HEK293 (cell line): ENCODE measurements around the gene HS6ST3.

Experiments used
- CTCF ChIA-PET: fragments of 350-600 bp; formaldehyde crosslinking; extraction: SDS; loops from one replicate; lab custom pipeline; 2021; ENCODE audit warnings: antibody characterized with exemption; lab: Yijun Ruan, JAX
- POLR2A ChIA-PET: fragments of 300-600 bp; formaldehyde crosslinking; extraction: SDS; loops from one replicate; lab custom pipeline; 2020; ENCODE audit warnings: antibody characterized with exemption, inconsistent platforms; lab: Yijun Ruan, JAX
- H3K27ac ChIP-seq: fragments of 200-500 bp; sonication (Bioruptor generic); 2 replicates; pipeline ENCODE4 v1.5.1; 2014; ENCODE audit warnings: low read depth, low read length, control low read depth, inconsistent platforms; ENCODE audit errors: extremely low read depth
- H3K36me3 ChIP-seq, 2 experiments: fragments of 200-500 bp in 1 of 2; sonication (Bioruptor generic) in 1 of 2; 1 replicate in 1 of 2; 2 replicates in 1 of 2; pipeline ENCODE4 v1.5.1; 2014 to 2017; ENCODE audit warnings: inconsistent platforms in 2 of 2, low read length in 2 of 2; ENCODE audit not compliant: control insufficient read depth in 2 of 2, insufficient read depth in 1 of 2
- H3K4me1 ChIP-seq: fragments of 200-500 bp; sonication (Bioruptor generic); 2 replicates; pipeline ENCODE4 v1.5.1; 2014; ENCODE audit warnings: mild to moderate bottlenecking, low read length, inconsistent platforms; ENCODE audit not compliant: control insufficient read depth, insufficient read depth
- H3K4me3 ChIP-seq: 2 replicates; pipeline ENCODE4 v1.5.1; 2011; ENCODE audit warnings: low read depth, mild to moderate bottlenecking, control low read depth, low read length, moderate library complexity
- H3K9me3 ChIP-seq: fragments of 200-500 bp; sonication (Bioruptor generic); 2 replicates; pipeline ENCODE4 v1.5.1; 2014; ENCODE audit warnings: low read depth, low read length, inconsistent platforms; ENCODE audit not compliant: control insufficient read depth, insufficient read depth
- EGR2 ChIP-seq: fragments of 450-650 bp; formaldehyde crosslinking; IDR thresholded peaks from 2 replicates; pipeline ENCODE4 v1.5.1; 2016; ENCODE audit warnings: low read depth, missing biosample characterization, missing genetic modification characterization
- KLF7 ChIP-seq: fragments of 450-650 bp; formaldehyde crosslinking; IDR thresholded peaks from 2 replicates; pipeline ENCODE4 v1.5.1; 2016; ENCODE audit warnings: missing biosample characterization, missing genetic modification characterization, borderline replicate concordance
- SETDB1 ChIP-seq: IDR thresholded peaks from one replicate; pipeline ENCODE4 v1.6.1; 2017; ENCODE audit warnings: mild to moderate bottlenecking, low read length, moderate library complexity, mixed read lengths; ENCODE audit not compliant: insufficient read length
- SP3 ChIP-seq: fragments of 450-650 bp; formaldehyde crosslinking; IDR thresholded peaks from 2 replicates; pipeline ENCODE4 v1.5.1; 2016; ENCODE audit warnings: missing biosample characterization, missing genetic modification characterization
- YY2 ChIP-seq: fragments of 450-650 bp; formaldehyde crosslinking; IDR thresholded peaks from 2 replicates; pipeline ENCODE4 v1.5.1; 2016; ENCODE audit warnings: missing biosample characterization, missing genetic modification characterization
- ZFHX2 ChIP-seq: fragments of 450-650 bp; formaldehyde crosslinking; conservative IDR thresholded peaks from 2 replicates; pipeline ENCODE4 v1.5.1; 2016; ENCODE audit warnings: missing biosample characterization, missing genetic modification characterization
- ZNF157 ChIP-seq: fragments of 450-650 bp; formaldehyde crosslinking; IDR thresholded peaks from 2 replicates; pipeline ENCODE4 v1.5.1; 2016; ENCODE audit warnings: missing biosample characterization, missing genetic modification characterization
- ZNF16 ChIP-seq: fragments of 450-650 bp; formaldehyde crosslinking; IDR thresholded peaks from 2 replicates; pipeline ENCODE4 v1.5.1; 2016; ENCODE audit warnings: low read depth, missing biosample characterization, missing genetic modification characterization
- ZNF324 ChIP-seq: fragments of 450-650 bp; formaldehyde crosslinking; IDR thresholded peaks from 2 replicates; pipeline ENCODE4 v1.5.1; 2016; ENCODE audit warnings: missing biosample characterization, missing genetic modification characterization
- ZNF354C ChIP-seq: fragments of 450-650 bp; formaldehyde crosslinking; IDR thresholded peaks from 2 replicates; pipeline ENCODE4 v1.5.1; 2016; ENCODE audit warnings: missing biosample characterization, missing genetic modification characterization, low read depth, borderline replicate concordance
- ZNF426 ChIP-seq: fragments of 450-650 bp; formaldehyde crosslinking; IDR thresholded peaks from 2 replicates; pipeline ENCODE4 v1.5.1; 2017; ENCODE audit warnings: missing biosample characterization, missing genetic modification characterization, mild to moderate bottlenecking, inconsistent platforms, moderate library complexity
- ZNF433 ChIP-seq: fragments of 450-650 bp; formaldehyde crosslinking; IDR thresholded peaks from 2 replicates; pipeline ENCODE4 v1.5.1; 2016; ENCODE audit warnings: missing biosample characterization, missing genetic modification characterization, low read depth
- ZNF596 ChIP-seq: fragments of 450-650 bp; IDR thresholded peaks from 2 replicates; pipeline ENCODE4 v1.5.0; 2018; ENCODE audit warnings: missing biosample characterization, mild to moderate bottlenecking, missing genetic modification characterization, moderate library complexity
- ZNF621 ChIP-seq: fragments of 450-650 bp; formaldehyde crosslinking; IDR thresholded peaks from 2 replicates; pipeline ENCODE4 v1.5.1; 2017; ENCODE audit warnings: missing biosample characterization, missing genetic modification characterization
- ZNF660 ChIP-seq: fragments of 450-650 bp; IDR thresholded peaks from 2 replicates; pipeline ENCODE4 v1.5.1; 2018; ENCODE audit warnings: missing biosample characterization, mild to moderate bottlenecking, missing genetic modification characterization
- ZNF747 ChIP-seq: fragments of 450-650 bp; formaldehyde crosslinking; IDR thresholded peaks from 2 replicates; pipeline ENCODE4 v1.5.1; 2016; ENCODE audit warnings: missing biosample characterization, missing genetic modification characterization
- ZNF785 ChIP-seq: fragments of 450-650 bp; formaldehyde crosslinking; IDR thresholded peaks from 2 replicates; pipeline ENCODE4 v1.5.1; 2016; ENCODE audit warnings: missing biosample characterization, missing genetic modification characterization
- ZNF837 ChIP-seq: fragments of 450-650 bp; formaldehyde crosslinking; IDR thresholded peaks from 2 replicates; pipeline ENCODE4 v1.5.1; 2016; ENCODE audit warnings: missing biosample characterization, missing genetic modification characterization
- TF ChIP-seq, protein P1 (sequence below): sonication (generic); formaldehyde crosslinking; IDR thresholded peaks from 2 replicates; pipeline ENCODE4 v1.8.1; 2022; ENCODE audit warnings: mild to moderate bottlenecking, moderate library complexity, missing genetic modification reagents
- TF ChIP-seq, protein P2 (sequence below): fragments of 450-650 bp; formaldehyde crosslinking; IDR thresholded peaks from 2 replicates; pipeline ENCODE4 v1.5.1; 2016; ENCODE audit warnings: missing biosample characterization, missing genetic modification characterization, borderline replicate concordance
- TF ChIP-seq, protein P3 (sequence below): fragments of 450-650 bp; formaldehyde crosslinking; IDR thresholded peaks from 2 replicates; pipeline ENCODE4 v1.5.1; 2016; ENCODE audit warnings: missing biosample characterization, missing genetic modification characterization
- TF ChIP-seq, protein P4 (sequence below): fragments of 450-650 bp; formaldehyde crosslinking; IDR thresholded peaks from 2 replicates; pipeline ENCODE4 v1.5.1; 2017; ENCODE audit warnings: missing biosample characterization, mild to moderate bottlenecking, missing genetic modification characterization, moderate library complexity

Gene HS6ST3

DNA sequence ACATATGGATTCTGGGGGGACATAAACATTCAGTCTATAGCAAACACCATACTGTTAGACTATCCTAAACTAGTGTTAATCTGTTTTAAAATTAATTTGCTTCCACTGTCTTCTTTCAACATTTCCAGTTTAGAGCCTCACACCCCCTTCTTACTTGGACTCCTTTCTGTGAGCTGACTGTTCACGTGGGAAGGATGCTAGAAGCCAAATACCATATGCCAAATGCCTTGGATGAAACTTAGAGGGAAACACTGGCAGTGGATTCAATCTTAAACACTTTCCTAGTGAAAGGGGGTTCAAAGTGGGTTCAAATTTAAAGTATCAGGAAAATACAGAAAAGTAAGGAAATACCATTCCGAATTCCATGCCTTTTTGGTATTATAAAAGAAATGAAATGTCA, 113.6 kb downstream of the HS6ST3 start (continued):
- TF ChIP-seq, protein P1, sequence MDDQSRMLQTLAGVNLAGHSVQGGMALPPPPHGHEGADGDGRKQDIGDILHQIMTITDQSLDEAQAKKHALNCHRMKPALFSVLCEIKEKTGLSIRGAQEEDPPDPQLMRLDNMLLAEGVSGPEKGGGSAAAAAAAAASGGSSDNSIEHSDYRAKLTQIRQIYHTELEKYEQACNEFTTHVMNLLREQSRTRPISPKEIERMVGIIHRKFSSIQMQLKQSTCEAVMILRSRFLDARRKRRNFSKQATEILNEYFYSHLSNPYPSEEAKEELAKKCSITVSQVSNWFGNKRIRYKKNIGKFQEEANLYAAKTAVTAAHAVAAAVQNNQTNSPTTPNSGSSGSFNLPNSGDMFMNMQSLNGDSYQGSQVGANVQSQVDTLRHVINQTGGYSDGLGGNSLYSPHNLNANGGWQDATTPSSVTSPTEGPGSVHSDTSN: no peak
- TF ChIP-seq ZNF324 (tag by site-specific recombination) (no peak), KLF7 (tag by site-specific recombination) (no peak), ZNF16 (tag by site-specific recombination) (no peak), ZNF785 (tag by site-specific recombination) (no peak), SP3 (tag by site-specific recombination) (no peak)

DNA sequence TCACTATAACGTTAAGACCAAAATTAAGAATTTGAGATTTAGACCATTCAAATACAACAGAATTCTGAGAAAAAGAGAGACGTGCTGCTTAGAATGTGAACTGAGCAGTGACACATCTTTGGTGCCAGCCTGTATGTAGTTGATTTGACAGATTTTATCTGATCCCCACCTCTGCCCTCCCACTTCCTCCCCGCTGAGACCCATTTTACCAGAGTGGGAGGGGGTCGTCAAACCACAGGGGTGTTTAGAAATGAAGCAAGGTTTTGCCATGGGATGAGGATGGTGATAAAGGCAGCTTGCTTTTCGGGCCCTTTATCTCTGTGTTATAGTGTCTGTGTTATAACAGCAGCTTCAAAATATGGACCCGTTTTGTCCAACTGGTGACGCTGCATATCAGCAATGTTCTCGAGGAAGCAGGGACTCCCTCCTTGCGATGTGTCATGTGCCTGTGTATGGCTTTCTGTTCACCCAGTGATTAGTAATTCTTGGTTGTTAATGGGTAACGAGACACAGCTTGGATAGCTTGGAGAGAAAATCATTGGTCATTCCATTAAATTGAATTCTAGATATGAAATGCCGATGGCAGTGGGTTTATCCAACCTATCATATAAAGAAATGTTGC, 125.0 kb downstream of the HS6ST3 start:
- H3K27ac ChIP-seq: no peak overlapping the region
- peak; percentile 42; the same call in 1 of the 2 replicates for TF ChIP-seq EGR2 (tag by site-specific recombination)
- peak; percentile 51 for TF ChIP-seq ZFHX2 (tag by site-specific recombination)
- TF ChIP-seq, protein P2, sequence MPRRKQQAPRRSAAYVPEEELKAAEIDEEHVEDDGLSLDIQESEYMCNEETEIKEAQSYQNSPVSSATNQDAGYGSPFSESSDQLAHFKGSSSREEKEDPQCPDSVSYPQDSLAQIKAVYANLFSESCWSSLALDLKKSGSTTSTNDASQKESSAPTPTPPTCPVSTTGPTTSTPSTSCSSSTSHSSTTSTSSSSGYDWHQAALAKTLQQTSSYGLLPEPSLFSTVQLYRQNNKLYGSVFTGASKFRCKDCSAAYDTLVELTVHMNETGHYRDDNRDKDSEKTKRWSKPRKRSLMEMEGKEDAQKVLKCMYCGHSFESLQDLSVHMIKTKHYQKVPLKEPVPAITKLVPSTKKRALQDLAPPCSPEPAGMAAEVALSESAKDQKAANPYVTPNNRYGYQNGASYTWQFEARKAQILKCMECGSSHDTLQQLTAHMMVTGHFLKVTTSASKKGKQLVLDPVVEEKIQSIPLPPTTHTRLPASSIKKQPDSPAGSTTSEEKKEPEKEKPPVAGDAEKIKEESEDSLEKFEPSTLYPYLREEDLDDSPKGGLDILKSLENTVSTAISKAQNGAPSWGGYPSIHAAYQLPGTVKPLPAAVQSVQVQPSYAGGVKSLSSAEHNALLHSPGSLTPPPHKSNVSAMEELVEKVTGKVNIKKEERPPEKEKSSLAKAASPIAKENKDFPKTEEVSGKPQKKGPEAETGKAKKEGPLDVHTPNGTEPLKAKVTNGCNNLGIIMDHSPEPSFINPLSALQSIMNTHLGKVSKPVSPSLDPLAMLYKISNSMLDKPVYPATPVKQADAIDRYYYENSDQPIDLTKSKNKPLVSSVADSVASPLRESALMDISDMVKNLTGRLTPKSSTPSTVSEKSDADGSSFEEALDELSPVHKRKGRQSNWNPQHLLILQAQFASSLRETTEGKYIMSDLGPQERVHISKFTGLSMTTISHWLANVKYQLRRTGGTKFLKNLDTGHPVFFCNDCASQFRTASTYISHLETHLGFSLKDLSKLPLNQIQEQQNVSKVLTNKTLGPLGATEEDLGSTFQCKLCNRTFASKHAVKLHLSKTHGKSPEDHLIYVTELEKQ (tag by site-specific recombination): no peak
- TF ChIP-seq, protein P3, sequence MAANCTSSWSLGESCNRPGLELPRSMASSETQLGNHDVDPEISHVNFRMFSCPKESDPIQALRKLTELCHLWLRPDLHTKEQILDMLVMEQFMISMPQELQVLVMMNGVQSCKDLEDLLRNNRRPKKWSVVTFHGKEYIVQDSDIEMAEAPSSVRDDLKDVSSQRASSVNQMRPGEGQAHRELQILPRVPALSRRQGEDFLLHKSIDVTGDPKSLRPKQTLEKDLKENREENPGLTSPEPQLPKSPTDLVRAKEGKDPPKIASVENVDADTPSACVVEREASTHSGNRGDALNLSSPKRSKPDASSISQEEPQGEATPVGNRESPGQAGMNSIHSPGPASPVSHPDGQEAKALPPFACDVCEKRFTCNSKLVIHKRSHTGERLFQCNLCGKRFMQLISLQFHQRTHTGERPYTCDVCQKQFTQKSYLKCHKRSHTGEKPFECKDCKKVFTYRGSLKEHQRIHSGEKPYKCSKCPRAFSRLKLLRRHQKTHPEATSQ (tag by site-specific recombination): no peak
- TF ChIP-seq, all 188 proteins: peak for 2
- Histone ChIP-seq H3K4me3 (no peak overlapping the region), H3K4me1 (no peaks in the 10 kb centered on the region), H3K9me3 (no peaks in the 10 kb centered on the region), H3K36me3 (no peaks in the 10 kb centered on the region)
- ChIA-PET CTCF (no interaction called here), POLR2A (no interaction called here)

DNA sequence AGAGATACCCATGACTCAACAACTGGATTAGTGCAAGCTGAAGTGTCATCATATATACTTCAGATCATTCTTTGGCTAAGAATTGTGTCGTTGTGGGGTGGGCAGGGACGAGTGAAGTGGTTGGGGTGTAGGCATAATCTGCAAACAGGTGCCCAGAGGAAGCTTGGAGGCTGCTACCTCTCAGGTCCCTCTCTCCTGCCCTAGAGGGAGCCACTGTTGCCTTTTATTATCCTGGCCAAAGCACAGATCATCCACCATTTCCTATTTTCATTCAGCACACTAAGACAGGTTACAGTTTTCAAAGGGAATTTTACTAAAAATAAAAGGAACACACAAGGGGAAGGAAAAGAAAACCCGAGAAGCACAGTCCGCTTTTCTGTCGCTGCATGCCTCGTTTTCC, 126.6 kb downstream of the HS6ST3 start:
- Histone ChIP-seq H3K4me3 (no peak overlapping the region), H3K4me1 (no peaks in the 10 kb centered on the region), H3K36me3 (no peaks in the 10 kb centered on the region), H3K9me3 (no peaks in the 10 kb centered on the region), H3K27ac (no peak overlapping the region)
- ChIA-PET POLR2A (no interaction called here), CTCF (interaction anchor here (0.7 kb wide), 1 partner anchor 428 kb away, joined by 3 read pairs; no protein-coding TSS in a partner anchor)
- TF ChIP-seq ZNF837 (tag by site-specific recombination) (no peak), ZNF747 (tag by site-specific recombination) (no peak), ZNF157 (tag by site-specific recombination) (no peak), ZNF426 (tag by site-specific recombination) (no peak), ZNF433 (tag by site-specific recombination) (no peak), ZNF621 (tag by site-specific recombination) (no peak), SETDB1 (no peak), ZNF660 (tag by site-specific recombination) (no peak), YY2 (no peak), ZNF596 (tag by site-specific recombination) (no peak), ZNF354C (tag by site-specific recombination) (no peak), SP3 (tag by site-specific recombination) (no peak)
- TF ChIP-seq, protein P4, sequence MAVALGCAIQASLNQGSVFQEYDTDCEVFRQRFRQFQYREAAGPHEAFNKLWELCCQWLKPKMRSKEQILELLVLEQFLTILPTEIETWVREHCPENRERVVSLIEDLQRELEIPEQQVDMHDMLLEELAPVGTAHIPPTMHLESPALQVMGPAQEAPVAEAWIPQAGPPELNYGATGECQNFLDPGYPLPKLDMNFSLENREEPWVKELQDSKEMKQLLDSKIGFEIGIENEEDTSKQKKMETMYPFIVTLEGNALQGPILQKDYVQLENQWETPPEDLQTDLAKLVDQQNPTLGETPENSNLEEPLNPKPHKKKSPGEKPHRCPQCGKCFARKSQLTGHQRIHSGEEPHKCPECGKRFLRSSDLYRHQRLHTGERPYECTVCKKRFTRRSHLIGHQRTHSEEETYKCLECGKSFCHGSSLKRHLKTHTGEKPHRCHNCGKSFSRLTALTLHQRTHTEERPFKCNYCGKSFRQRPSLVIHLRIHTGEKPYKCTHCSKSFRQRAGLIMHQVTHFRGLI (tag by site-specific recombination): no peak
